RCC 7860 (cell line): ENCODE data around the gene OR10A5.
"Not testable (repeated sequence)": the region's sequence is repeated elsewhere in the genome, so short reads cannot be mapped to it uniquely, and the experiment has no call there.

Experiments used
- DNase-seq: peaks from one replicate; pipeline ENCODE4 v3.0.0-alpha.2; 2015; ENCODE audit warnings: low spot score
- FAIRE-seq: peaks from 2 replicates; lab custom pipeline; 2012; peaks lifted over from hg19 to GRCh38; lab: Jason Lieb, UNC

OR10A5 gene

GRCh38 chr11:6875761-6876160, 30.3 kb downstream of the OR10A5 start:
- FAIRE-seq (no peak), DNase-seq (no peak)

- FAIRE-seq (no peak), DNase-seq (no peak)
Observed at GRCh38 chr11:6876325-6876724, 30.8 kb downstream of the OR10A5 start, which contains the start of gene OR10A4. OR10A4 (plus strand) TSS chr11:6876625; CDS start chr11:6876648, 23 bp downstream.

GRCh38 chr11:6876914-6877313, 31.4 kb downstream of the OR10A5 start:
- FAIRE-seq: no peak
- DNase-seq: no peak

GRCh38 chr11:6882751-6883150, 37.3 kb downstream of the OR10A5 start:
- no peak for DNase-seq
- no peak for FAIRE-seq

- FAIRE-seq, DNase-seq: not testable (repeated sequence)
Observed at GRCh38 chr11:6887711-6888110, 42.2 kb downstream of the OR10A5 start.

GRCh38 chr11:6888830-6889229, 43.3 kb downstream of the OR10A5 start:
- no peak for DNase-seq
- no peak for FAIRE-seq

- FAIRE-seq (no peak), DNase-seq (no peak)
Observed at GRCh38 chr11:6889835-6890234, 44.4 kb downstream of the OR10A5 start.

- FAIRE-seq (no peak), DNase-seq (no peak)
Observed at GRCh38 chr11:6892400-6892799, 46.9 kb downstream of the OR10A5 start, which contains the start of gene OR2D2. OR2D2 (minus strand) TSS chr11:6892500; CDS start chr11:6892500, 0 bp downstream.

GRCh38 chr11:6894097-6894496, 48.6 kb downstream of the OR10A5 start:
- FAIRE-seq (no peak), DNase-seq (no peak)

- no peak for DNase-seq
- no peak for FAIRE-seq
Observed at GRCh38 chr11:6895010-6895409, 49.5 kb downstream of the OR10A5 start.
